PC-3 (cell line): ENCODE measurements around the gene REC114. TPM values are rescaled to one million over a fixed set of nuclear protein-coding genes. Genes with fewer than 3 reads are reported as not detected.

Experiments used
- ATAC-seq: fragments of 200-7000 bp; cut with Tn5 transposase; 2 replicates; pipeline ENCODE4 v1.9.1; 2020; ENCODE audit warnings: mild to moderate bottlenecking, moderate library complexity
- BruUV-seq: library from RNA; stranded (reverse); fragments of 400-500 nt; replicated peaks from 2 replicates; lab custom pipeline; 2021; lab: Mats Ljungman, UMichigan
- CTCF ChIA-PET: fragments of 300-600 bp; sonication (Branson Sonifier 250); formaldehyde crosslinking; loops from one replicate; lab custom pipeline; 2022; ENCODE audit warnings: antibody characterized with exemption; lab: Charles Lee
- POLR2A ChIA-PET: fragments of 300-600 bp; sonication (Branson Sonifier 250); formaldehyde crosslinking; loops from one replicate; lab custom pipeline; 2022; ENCODE audit warnings: antibody characterized with exemption; ENCODE audit not compliant: unreplicated experiment; lab: Charles Lee
- DNase-seq: peaks from one replicate; pipeline ENCODE4 v3.0.0-alpha.2; 2015
- H2AFZ ChIP-seq: fragments of 300-600 bp; sonication (generic); 2 replicates; pipeline ENCODE4 v1.6.0; 2016; ENCODE audit warnings: antibody characterized with exemption, low read length
- H3F3A ChIP-seq: fragments of 300-600 bp; sonication (generic); one replicate; pipeline ENCODE4 v1.6.0; 2017; ENCODE audit warnings: antibody characterized with exemption, low read length, control low read depth, mild to moderate bottlenecking; ENCODE audit not compliant: unreplicated experiment
- H3K27ac ChIP-seq: fragments of 300-600 bp; sonication (generic); 2 replicates; pipeline ENCODE4 v1.5.1; 2016; ENCODE audit warnings: mild to moderate bottlenecking, low read length
- H3K27me3 ChIP-seq: fragments of 300-600 bp; sonication (generic); 2 replicates; pipeline ENCODE4 v1.6.1; 2016; ENCODE audit warnings: low read length, mixed read lengths
- H3K36me3 ChIP-seq: fragments of 300-600 bp; sonication (generic); 2 replicates; pipeline ENCODE4 v1.6.1; 2016; ENCODE audit warnings: low read depth, mixed run types, low read length, mixed read lengths
- H3K4me1 ChIP-seq: fragments of 300-600 bp; sonication (generic); 2 replicates; pipeline ENCODE4 v1.5.1; 2016; ENCODE audit warnings: low read length; ENCODE audit not compliant: insufficient read depth
- H3K4me2 ChIP-seq: fragments of 300-600 bp; sonication (generic); 2 replicates; pipeline ENCODE4 v1.6.0; 2016; ENCODE audit warnings: low read length
- H3K4me3 ChIP-seq: fragments of 300-600 bp; sonication (generic); 2 replicates; pipeline ENCODE4 v1.5.1; 2016; ENCODE audit warnings: mild to moderate bottlenecking, low read length, mixed read lengths
- H3K79me2 ChIP-seq: fragments of 300-600 bp; sonication (generic); 2 replicates; pipeline ENCODE4 v1.6.1; 2017; ENCODE audit warnings: low read length, mixed read lengths
- H3K9ac ChIP-seq: fragments of 300-600 bp; sonication (generic); 2 replicates; pipeline ENCODE4 v1.6.0; 2016; ENCODE audit warnings: mild to moderate bottlenecking, low read length
- H3K9me2 ChIP-seq: fragments of 300-600 bp; sonication (generic); replicated peaks from 2 replicates; pipeline ENCODE4 v1.6.1; 2016; ENCODE audit warnings: mixed run types, low read length, mixed read lengths
- H3K9me3 ChIP-seq: fragments of 300-600 bp; sonication (generic); 2 replicates; pipeline ENCODE4 v1.6.1; 2016; ENCODE audit warnings: low read length, mixed read lengths
- H4K20me1 ChIP-seq: fragments of 300-600 bp; sonication (generic); 2 replicates; pipeline ENCODE4 v1.6.1; 2016; ENCODE audit warnings: low read length, mixed read lengths
- EZH2 ChIP-seq: fragments of 300-600 bp; sonication (generic); IDR thresholded peaks from one replicate; pipeline ENCODE4 v1.6.1; 2017; ENCODE audit warnings: antibody characterized with exemption, mild to moderate bottlenecking, low read length; ENCODE audit not compliant: unreplicated experiment
- EZH2phosphoT487 ChIP-seq: fragments of 300-600 bp; sonication (generic); IDR thresholded peaks from 2 replicates; pipeline ENCODE4 v1.6.1; 2018; ENCODE audit warnings: mild to moderate bottlenecking, antibody characterized with exemption, low read length, borderline replicate concordance
- intact Hi-C: fragments of 100-400 bp; cut with micrococcal nuclease; formaldehyde crosslinking; loops from 2 replicates; pipeline ENCODE4 v1.9.0; 2023
- total RNA-seq: library from RNA; depleted of rRNA; stranded (reverse); fragments of >200 nt; gene quantifications from 2 replicates; pipeline ENCODE4 v1.2.3, GENCODE V29; 2014
- TF ChIP-seq, protein P1 (sequence below): fragments of 300-600 bp; sonication (generic); conservative IDR thresholded peaks from 2 replicates; pipeline ENCODE4 v1.5.1; 2017; ENCODE audit warnings: antibody characterized with exemption, low read depth, mild to moderate bottlenecking, low read length

REC114 gene
- total RNA-seq, 1 experiment from 2014 or later, result not detected

DNA sequence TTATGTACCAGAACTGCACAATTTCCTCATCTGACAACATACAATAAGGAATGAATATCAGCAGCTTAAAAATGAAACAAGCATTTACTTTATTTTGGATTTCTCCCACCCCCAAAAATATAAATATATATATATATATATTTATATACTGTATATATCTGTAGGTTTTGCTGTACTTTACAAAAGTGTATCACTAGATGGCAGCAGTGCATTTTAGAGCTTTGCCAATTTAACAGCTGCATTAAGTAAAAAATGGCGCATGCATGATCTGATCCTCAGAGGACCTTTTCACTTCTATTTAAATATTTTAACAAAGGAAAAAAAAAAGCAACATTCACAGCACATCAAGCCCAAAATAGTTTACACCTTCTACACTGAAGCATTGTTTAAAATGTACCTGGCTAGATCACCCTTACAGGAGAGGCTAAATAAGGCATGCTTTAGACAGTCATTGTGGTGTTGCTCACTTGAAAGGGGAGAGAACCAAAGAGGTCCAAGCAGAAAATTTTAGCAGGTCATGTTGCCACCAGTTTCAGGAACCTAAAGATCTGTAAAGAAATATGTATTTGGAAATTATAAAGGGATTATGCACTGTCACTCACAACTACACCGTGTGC, 117.6 kb downstream of the REC114 start:
- Histone ChIP-seq H3K4me1 (peaks cover 28% of the 10 kb centered on the region), H4K20me1 (peaks cover 16% of the 10 kb centered on the region), H3K9ac (no peak overlapping the region), H3K36me3 (peaks cover 37% of the 10 kb centered on the region), H3K9me3 (no peaks in the 10 kb centered on the region), H3F3A (no peaks in the 10 kb centered on the region), H3K4me2 (no peak overlapping the region), H3K79me2 (no peaks in the 10 kb centered on the region), H3K27ac (no peak overlapping the region), H2AFZ (no peak overlapping the region), H3K9me2 (no peaks in the 10 kb centered on the region), H3K27me3 (no peaks in the 10 kb centered on the region), H3K4me3 (no peak overlapping the region)
- ATAC-seq, result peak; percentile 44; the same call in 1 of the 2 replicates
- POLR2A ChIA-PET, result no interaction called here
- peak; percentile 79 for DNase-seq
- TF ChIP-seq EZH2, result no peak
- TF ChIP-seq, protein P1, sequence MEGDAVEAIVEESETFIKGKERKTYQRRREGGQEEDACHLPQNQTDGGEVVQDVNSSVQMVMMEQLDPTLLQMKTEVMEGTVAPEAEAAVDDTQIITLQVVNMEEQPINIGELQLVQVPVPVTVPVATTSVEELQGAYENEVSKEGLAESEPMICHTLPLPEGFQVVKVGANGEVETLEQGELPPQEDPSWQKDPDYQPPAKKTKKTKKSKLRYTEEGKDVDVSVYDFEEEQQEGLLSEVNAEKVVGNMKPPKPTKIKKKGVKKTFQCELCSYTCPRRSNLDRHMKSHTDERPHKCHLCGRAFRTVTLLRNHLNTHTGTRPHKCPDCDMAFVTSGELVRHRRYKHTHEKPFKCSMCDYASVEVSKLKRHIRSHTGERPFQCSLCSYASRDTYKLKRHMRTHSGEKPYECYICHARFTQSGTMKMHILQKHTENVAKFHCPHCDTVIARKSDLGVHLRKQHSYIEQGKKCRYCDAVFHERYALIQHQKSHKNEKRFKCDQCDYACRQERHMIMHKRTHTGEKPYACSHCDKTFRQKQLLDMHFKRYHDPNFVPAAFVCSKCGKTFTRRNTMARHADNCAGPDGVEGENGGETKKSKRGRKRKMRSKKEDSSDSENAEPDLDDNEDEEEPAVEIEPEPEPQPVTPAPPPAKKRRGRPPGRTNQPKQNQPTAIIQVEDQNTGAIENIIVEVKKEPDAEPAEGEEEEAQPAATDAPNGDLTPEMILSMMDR, result peak; percentile 54
- TF ChIP-seq EZH2phosphoT487, result no peak
- BruUV-seq, result no TSS peak
- intact Hi-C loops, result loop anchor here (1.0 to 5.0 kb wide), 3 partner anchors 42 to 140 kb away; no protein-coding TSS in a partner anchor
- CTCF ChIA-PET, result interaction anchor here (0.6 to 2.6 kb wide), 4 partner anchors 21 to 198 kb away, joined by 3 to 26 read pairs (median 10); no protein-coding TSS in a partner anchor

DNA sequence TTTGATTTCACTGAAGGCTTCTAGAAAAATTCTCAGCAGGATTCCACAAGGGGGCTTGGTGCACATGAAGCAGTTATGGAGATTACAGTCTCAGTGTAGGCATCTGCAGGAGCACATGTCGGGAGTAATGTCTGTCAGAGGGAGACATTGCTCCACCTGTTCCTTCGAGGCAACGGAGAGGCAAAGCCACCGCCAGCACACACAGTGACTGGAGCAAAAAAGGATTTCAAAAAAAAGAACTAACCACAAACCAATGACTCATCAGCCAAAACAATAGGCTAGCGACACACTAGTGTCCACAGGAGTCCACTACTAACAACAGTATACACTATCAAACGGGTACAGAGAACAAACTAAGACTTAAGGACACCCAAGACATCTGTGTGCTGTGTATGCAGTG, 121.3 kb downstream of the REC114 start:
- Histone ChIP-seq H3K4me2 (0 out of 2 replicates have a peak overlapping the region, but pooled peaks have one; percentile 9), H3K27me3 (no peaks in the 10 kb centered on the region), H3K36me3 (peaks cover 36% of the 10 kb centered on the region; the same call in 1 of the 2 replicates), H4K20me1 (peaks cover 12% of the 10 kb centered on the region), H3K4me3 (no peak overlapping the region), H3F3A (no peaks in the 10 kb centered on the region), H2AFZ (no peak overlapping the region), H3K27ac (no peak overlapping the region), H3K4me1 (peaks cover 14% of the 10 kb centered on the region), H3K9me2 (no peaks in the 10 kb centered on the region), H3K9me3 (no peaks in the 10 kb centered on the region), H3K9ac (no peak overlapping the region), H3K79me2 (no peaks in the 10 kb centered on the region)
- no peak for TF ChIP-seq EZH2phosphoT487
- TF ChIP-seq EZH2, result no peak
- TF ChIP-seq, protein P1, result peak; percentile 48
- intact Hi-C loops, result loop anchor here (1.0 to 5.0 kb wide), 3 partner anchors 9 to 257 kb away; no protein-coding TSS in a partner anchor
- no TSS peak for BruUV-seq
- POLR2A ChIA-PET, result interaction anchor here (1.0 kb wide), 1 partner anchor 69 kb away, joined by 5 read pairs; the partner anchor contains the start of gene NPTN
- ATAC-seq (peak; percentile 83), DNase-seq (peak; percentile 79)
- CTCF ChIA-PET, result no interaction called here

DNA sequence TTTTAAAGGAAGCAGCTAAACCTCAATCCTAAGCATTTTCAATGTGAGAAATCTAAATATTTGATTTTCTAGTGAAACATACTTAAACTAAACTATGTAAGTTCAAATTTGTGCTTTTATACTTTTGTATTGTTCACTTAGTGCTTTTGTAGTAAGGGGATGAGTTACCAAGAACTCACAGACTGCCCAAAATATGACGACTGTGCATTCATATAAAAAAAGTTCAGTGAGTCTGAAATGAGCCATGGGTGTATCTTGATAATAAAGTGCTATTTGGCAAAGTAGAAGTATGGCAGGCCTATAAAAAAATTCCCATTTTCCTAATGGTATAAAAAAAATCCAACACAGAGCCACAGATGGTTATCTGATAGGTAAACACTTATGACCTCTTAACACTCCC, 124.1 kb downstream of the REC114 start:
- Histone ChIP-seq H3K4me1 (peaks cover 14% of the 10 kb centered on the region), H3K9me2 (no peaks in the 10 kb centered on the region), H4K20me1 (peaks cover 12% of the 10 kb centered on the region), H3K4me3 (no peak overlapping the region), H2AFZ (no peak overlapping the region), H3K36me3 (peaks cover 36% of the 10 kb centered on the region; the same call in 1 of the 2 replicates), H3K27ac (no peak overlapping the region), H3K79me2 (no peaks in the 10 kb centered on the region), H3F3A (no peaks in the 10 kb centered on the region), H3K9ac (no peak overlapping the region), H3K9me3 (no peaks in the 10 kb centered on the region), H3K27me3 (no peaks in the 10 kb centered on the region), H3K4me2 (no peak overlapping the region)
- ATAC-seq, result no peak
- ChIA-PET POLR2A (interaction anchor here (0.6 kb wide), 1 partner anchor 67 kb away, joined by 4 read pairs; no protein-coding TSS in a partner anchor), CTCF (interaction anchor here (0.6 kb wide), 1 partner anchor 18 kb away, joined by 4 read pairs; no protein-coding TSS in a partner anchor)
- intact Hi-C loops, result no loop called here
- no peak for DNase-seq
- TF ChIP-seq EZH2 (no peak), EZH2phosphoT487 (no peak)
- TF ChIP-seq, protein P1, result no peak
- BruUV-seq, result no TSS peak
